PC-3 (cell line): ENCODE data around the gene TGFBR3L.

Experiments used
- EZH2 ChIP-seq: fragments of 300-600 bp; sonication (generic); IDR thresholded peaks from one replicate; pipeline ENCODE4 v1.6.1; 2017; ENCODE audit warnings: antibody characterized with exemption, mild to moderate bottlenecking, low read length; ENCODE audit not compliant: unreplicated experiment
- TF ChIP-seq, protein P1 (sequence below): fragments of 300-600 bp; sonication (generic); conservative IDR thresholded peaks from 2 replicates; pipeline ENCODE4 v1.5.1; 2017; ENCODE audit warnings: antibody characterized with exemption, low read depth, mild to moderate bottlenecking, low read length

DNA sequence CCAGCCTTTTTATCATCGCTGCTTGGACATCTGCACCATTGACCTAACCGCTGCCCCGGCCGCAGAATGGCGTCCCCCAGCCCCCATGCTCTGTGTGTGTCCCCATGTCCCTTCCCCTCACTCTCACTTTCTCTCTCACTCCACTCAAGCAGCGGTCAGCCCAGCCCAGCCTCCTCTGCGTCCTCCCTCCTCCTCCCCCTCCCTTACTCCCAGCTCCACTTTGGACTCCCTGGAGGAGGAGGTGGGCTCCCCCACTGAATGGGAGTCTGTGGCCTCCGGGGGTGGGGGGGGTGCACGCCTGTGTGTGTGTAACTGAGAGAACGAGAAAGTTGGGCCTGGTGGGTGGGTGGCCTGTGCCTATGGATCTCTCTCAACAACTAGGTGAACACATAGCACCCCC is 8.8 kb upstream of the TGFBR3L start:
- TF ChIP-seq, protein P1, sequence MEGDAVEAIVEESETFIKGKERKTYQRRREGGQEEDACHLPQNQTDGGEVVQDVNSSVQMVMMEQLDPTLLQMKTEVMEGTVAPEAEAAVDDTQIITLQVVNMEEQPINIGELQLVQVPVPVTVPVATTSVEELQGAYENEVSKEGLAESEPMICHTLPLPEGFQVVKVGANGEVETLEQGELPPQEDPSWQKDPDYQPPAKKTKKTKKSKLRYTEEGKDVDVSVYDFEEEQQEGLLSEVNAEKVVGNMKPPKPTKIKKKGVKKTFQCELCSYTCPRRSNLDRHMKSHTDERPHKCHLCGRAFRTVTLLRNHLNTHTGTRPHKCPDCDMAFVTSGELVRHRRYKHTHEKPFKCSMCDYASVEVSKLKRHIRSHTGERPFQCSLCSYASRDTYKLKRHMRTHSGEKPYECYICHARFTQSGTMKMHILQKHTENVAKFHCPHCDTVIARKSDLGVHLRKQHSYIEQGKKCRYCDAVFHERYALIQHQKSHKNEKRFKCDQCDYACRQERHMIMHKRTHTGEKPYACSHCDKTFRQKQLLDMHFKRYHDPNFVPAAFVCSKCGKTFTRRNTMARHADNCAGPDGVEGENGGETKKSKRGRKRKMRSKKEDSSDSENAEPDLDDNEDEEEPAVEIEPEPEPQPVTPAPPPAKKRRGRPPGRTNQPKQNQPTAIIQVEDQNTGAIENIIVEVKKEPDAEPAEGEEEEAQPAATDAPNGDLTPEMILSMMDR: no peak
- TF ChIP-seq EZH2: no peak
